Trophoblast cell (in vitro differentiated cells and primary cell): ENCODE data around the gene LUC7L3.

Source experiments
- DNase-seq, 2 donors: peaks; one replicate each; pipeline ENCODE4 v3.0.0-alpha.2; 2016
- H2AFZ ChIP-seq: 2 replicates; pipeline ENCODE4 v1.6.1; 2013; ENCODE audit warnings: low read length, moderate library complexity, mild to moderate bottlenecking; ENCODE audit not compliant: insufficient read depth, poor library complexity
- H2AK5ac ChIP-seq: 2 replicates; pipeline ENCODE4 v1.6.1; 2013; ENCODE audit warnings: mild to moderate bottlenecking, low read length
- H2BK120ac ChIP-seq: 2 replicates; pipeline ENCODE4 v1.6.1; 2013; ENCODE audit warnings: low read length, mild to moderate bottlenecking, moderate library complexity; ENCODE audit not compliant: insufficient read depth, poor library complexity
- H2BK12ac ChIP-seq: 2 replicates; pipeline ENCODE4 v1.6.1; 2013; ENCODE audit warnings: mild to moderate bottlenecking, low read length, moderate library complexity
- H2BK5ac ChIP-seq: 2 replicates; pipeline ENCODE4 v1.6.1; 2013; ENCODE audit warnings: low read length, low read depth, moderate library complexity, mild to moderate bottlenecking; ENCODE audit not compliant: poor library complexity
- H3K14ac ChIP-seq: 2 replicates; pipeline ENCODE4 v1.6.1; 2013; ENCODE audit warnings: mild to moderate bottlenecking, low read length
- H3K18ac ChIP-seq: 2 replicates; pipeline ENCODE4 v1.6.1; 2013; ENCODE audit warnings: mild to moderate bottlenecking, low read length
- H3K23ac ChIP-seq: 2 replicates; pipeline ENCODE4 v1.6.1; 2013; ENCODE audit warnings: low read length
- H3K27ac ChIP-seq: 2 replicates; pipeline ENCODE4 v1.5.1; 2013; ENCODE audit warnings: low read depth, mild to moderate bottlenecking, inconsistent platforms, low read length, moderate library complexity
- H3K27me3 ChIP-seq: 2 replicates; pipeline ENCODE4 v1.6.1; 2013; ENCODE audit warnings: inconsistent platforms, mild to moderate bottlenecking, low read length, moderate library complexity; ENCODE audit not compliant: insufficient read depth
- H3K36me3 ChIP-seq, 2 experiments: 1 replicate in 1 of 2; 2 replicates in 1 of 2; pipeline ENCODE4 v1.6.1; 2013; ENCODE audit warnings: low read length in 2 of 2, mild to moderate bottlenecking in 2 of 2, moderate library complexity in 1 of 2; ENCODE audit not compliant: insufficient read depth in 2 of 2, control insufficient read depth in 1 of 2
- H3K4ac ChIP-seq: 2 replicates; pipeline ENCODE4 v1.6.1; 2013; ENCODE audit warnings: low read depth, mild to moderate bottlenecking, low read length, moderate library complexity
- H3K4me1 ChIP-seq, 2 experiments: 1 replicate in 1 of 2; 2 replicates in 1 of 2; pipeline ENCODE4 v1.6.1; 2013; ENCODE audit warnings: low read length in 2 of 2, mild to moderate bottlenecking in 2 of 2, moderate library complexity in 1 of 2; ENCODE audit not compliant: insufficient read depth in 2 of 2, control insufficient read depth in 1 of 2
- H3K4me2 ChIP-seq: 2 replicates; pipeline ENCODE4 v1.6.1; 2013; ENCODE audit warnings: inconsistent platforms, mild to moderate bottlenecking, low read length, moderate library complexity
- H3K4me3 ChIP-seq: 2 replicates; pipeline ENCODE4 v1.5.1; 2013; ENCODE audit warnings: mild to moderate bottlenecking, low read depth, low read length, inconsistent platforms
- H3K79me1 ChIP-seq: one replicate; pipeline ENCODE4 v1.6.1; 2013; ENCODE audit warnings: low read length
- H3K79me2 ChIP-seq: 2 replicates; pipeline ENCODE4 v1.6.1; 2013; ENCODE audit warnings: low read length, mild to moderate bottlenecking; ENCODE audit not compliant: control insufficient read depth, insufficient read depth, poor library complexity
- H3K9ac ChIP-seq: 2 replicates; pipeline ENCODE4 v1.6.1; 2013; ENCODE audit warnings: mild to moderate bottlenecking, low read length
- H3K9me3 ChIP-seq: 2 replicates; pipeline ENCODE4 v1.6.1; 2013; ENCODE audit warnings: low read depth, mild to moderate bottlenecking, control low read depth, inconsistent platforms, low read length; ENCODE audit not compliant: insufficient read depth
- H4K12ac ChIP-seq: 2 replicates; pipeline ENCODE4 v1.6.1; 2013; ENCODE audit warnings: low read depth, mild to moderate bottlenecking, low read length, moderate library complexity
- H4K8ac ChIP-seq: 2 replicates; pipeline ENCODE4 v1.6.1; 2013; ENCODE audit warnings: low read depth, mild to moderate bottlenecking, low read length, moderate library complexity
- H4K91ac ChIP-seq: one replicate; pipeline ENCODE4 v1.6.1; 2013; ENCODE audit warnings: low read depth, mild to moderate bottlenecking, low read length, moderate library complexity
- WGBS: extraction: QIAGEN DNeasy Blood & Tissue Kit; methylation state at CpG from one replicate; pipeline ENCODE4 v1.1.7; 2013; ENCODE audit warnings: missing lambda C conversion rate; ENCODE audit not compliant: insufficient read length, insufficient coverage; ENCODE audit errors: extremely low coverage; 5-methylcytosine and 5-hydroxymethylcytosine counted together

LUC7L3 gene

GRCh38 chr17:50691550-50692447 is 27.6 kb upstream of the LUC7L3 start:
- H3K79me1 ChIP-seq = no peaks in the 10 kb centered on the region
- no peak overlapping the region for H3K27ac ChIP-seq
- H3K4ac ChIP-seq = no peak overlapping the region
- WGBS = no CpG with 5 or more reads among the region's 6 CpGs
- no peak overlapping the region for H3K14ac ChIP-seq
- no peak overlapping the region for H3K4me2 ChIP-seq
- no peaks in the 10 kb centered on the region for H3K79me2 ChIP-seq
- no peak overlapping the region for H2AFZ ChIP-seq
- H4K91ac ChIP-seq = no peak overlapping the region
- H2BK12ac ChIP-seq = no peak overlapping the region
- H2BK5ac ChIP-seq = no peak overlapping the region
- no peak overlapping the region for H3K18ac ChIP-seq
- H2BK120ac ChIP-seq = no peak overlapping the region
- no peak overlapping the region for H3K23ac ChIP-seq
- no peaks in the 10 kb centered on the region for H3K9me3 ChIP-seq
- H3K27me3 ChIP-seq = no peaks in the 10 kb centered on the region
- H2AK5ac ChIP-seq = no peak overlapping the region
- H4K8ac ChIP-seq = no peak overlapping the region
- DNase-seq = no peak
- H3K4me1 ChIP-seq = peaks cover 15 to 19% of the 10 kb centered on the region in 2 experiments
- H4K12ac ChIP-seq = no peak overlapping the region
- peaks cover 13 to 23% of the 10 kb centered on the region in 2 experiments for H3K36me3 ChIP-seq
- H3K9ac ChIP-seq = no peak overlapping the region
- H3K4me3 ChIP-seq = no peak overlapping the region

GRCh38 chr17:50692448-50693035 is 26.9 kb upstream of the LUC7L3 start:
- no peak overlapping the region for H4K91ac ChIP-seq
- no peaks in the 10 kb centered on the region for H3K79me1 ChIP-seq
- no peak overlapping the region for H2BK12ac ChIP-seq
- no peak overlapping the region for H2AK5ac ChIP-seq
- no peak overlapping the region for H3K23ac ChIP-seq
- H4K12ac ChIP-seq = no peak overlapping the region
- H2BK120ac ChIP-seq = no peak overlapping the region
- H2BK5ac ChIP-seq = no peak overlapping the region
- H3K36me3 ChIP-seq = peaks cover 16 to 28% of the 10 kb centered on the region in 2 experiments
- no peak overlapping the region for H3K9ac ChIP-seq
- no CpG with 5 or more reads among the region's 6 CpGs for WGBS
- H3K4me3 ChIP-seq = no peak overlapping the region
- H2AFZ ChIP-seq = no peak overlapping the region
- no peak overlapping the region for H3K4me2 ChIP-seq
- H4K8ac ChIP-seq = no peak overlapping the region
- H3K27me3 ChIP-seq = no peaks in the 10 kb centered on the region
- H3K18ac ChIP-seq = no peak overlapping the region
- no peak overlapping the region for H3K27ac ChIP-seq
- no peak overlapping the region for H3K14ac ChIP-seq
- H3K9me3 ChIP-seq = no peaks in the 10 kb centered on the region
- H3K4me1 ChIP-seq = peaks cover 9 to 13% of the 10 kb centered on the region in 2 experiments
- no peak overlapping the region for H3K4ac ChIP-seq
- no peak for DNase-seq
- no peaks in the 10 kb centered on the region for H3K79me2 ChIP-seq

- H3K23ac ChIP-seq = no peak overlapping the region
- H3K27me3 ChIP-seq = no peaks in the 10 kb centered on the region
- no peaks in the 10 kb centered on the region for H3K79me2 ChIP-seq
- no peak overlapping the region for H3K14ac ChIP-seq
- H3K4me3 ChIP-seq = no peak overlapping the region
- peaks cover 8 to 11% of the 10 kb centered on the region in 2 experiments for H3K4me1 ChIP-seq
- no peak overlapping the region for H2BK5ac ChIP-seq
- DNase-seq = no peak
- H2BK12ac ChIP-seq = no peak overlapping the region
- H3K4me2 ChIP-seq = no peak overlapping the region
- peaks cover 16 to 31% of the 10 kb centered on the region in 2 experiments for H3K36me3 ChIP-seq
- no peaks in the 10 kb centered on the region for H3K9me3 ChIP-seq
- H3K4ac ChIP-seq = no peak overlapping the region
- no peaks in the 10 kb centered on the region for H3K79me1 ChIP-seq
- H4K12ac ChIP-seq = no peak overlapping the region
- H4K8ac ChIP-seq = no peak overlapping the region
- no peak overlapping the region for H3K18ac ChIP-seq
- WGBS = no CpG with 5 or more reads among the region's 5 CpGs
- H4K91ac ChIP-seq = no peak overlapping the region
- H3K9ac ChIP-seq = no peak overlapping the region
- H2AK5ac ChIP-seq = no peak overlapping the region
- H3K27ac ChIP-seq = no peak overlapping the region
- H2BK120ac ChIP-seq = no peak overlapping the region
- H2AFZ ChIP-seq = no peak overlapping the region
These were observed 26.2 kb upstream of the LUC7L3 start for GRCh38 chr17:50693036-50693682.

- no peaks in the 10 kb centered on the region for H3K4me1 ChIP-seq
- H4K91ac ChIP-seq = no peak overlapping the region
- no peak overlapping the region for H3K27ac ChIP-seq
- no peak overlapping the region for H2BK5ac ChIP-seq
- no peak overlapping the region for H3K23ac ChIP-seq
- H2AK5ac ChIP-seq = no peak overlapping the region
- H3K4me2 ChIP-seq = no peak overlapping the region
- no peak overlapping the region for H3K4ac ChIP-seq
- no peak overlapping the region for H3K9ac ChIP-seq
- H3K18ac ChIP-seq = no peak overlapping the region
- H3K27me3 ChIP-seq = no peaks in the 10 kb centered on the region
- H2BK12ac ChIP-seq = no peak overlapping the region
- H3K79me2 ChIP-seq = no peaks in the 10 kb centered on the region
- no peak overlapping the region for H2BK120ac ChIP-seq
- H4K12ac ChIP-seq = no peak overlapping the region
- H3K4me3 ChIP-seq = no peak overlapping the region
- H3K14ac ChIP-seq = no peak overlapping the region
- DNase-seq = no peak
- H3K79me1 ChIP-seq = no peaks in the 10 kb centered on the region
- no peak overlapping the region for H2AFZ ChIP-seq
- no peak overlapping the region for H4K8ac ChIP-seq
- WGBS = no CpG with 5 or more reads among the region's 3 CpGs
- peaks cover 1% of the 10 kb centered on the region for H3K9me3 ChIP-seq
- H3K36me3 ChIP-seq = peaks cover 27 to 40% of the 10 kb centered on the region in 2 experiments
These were observed 23.0 kb upstream of the LUC7L3 start for GRCh38 chr17:50696365-50696879.
